ENCODE measurements around the gene TALDO1.

DNA sequence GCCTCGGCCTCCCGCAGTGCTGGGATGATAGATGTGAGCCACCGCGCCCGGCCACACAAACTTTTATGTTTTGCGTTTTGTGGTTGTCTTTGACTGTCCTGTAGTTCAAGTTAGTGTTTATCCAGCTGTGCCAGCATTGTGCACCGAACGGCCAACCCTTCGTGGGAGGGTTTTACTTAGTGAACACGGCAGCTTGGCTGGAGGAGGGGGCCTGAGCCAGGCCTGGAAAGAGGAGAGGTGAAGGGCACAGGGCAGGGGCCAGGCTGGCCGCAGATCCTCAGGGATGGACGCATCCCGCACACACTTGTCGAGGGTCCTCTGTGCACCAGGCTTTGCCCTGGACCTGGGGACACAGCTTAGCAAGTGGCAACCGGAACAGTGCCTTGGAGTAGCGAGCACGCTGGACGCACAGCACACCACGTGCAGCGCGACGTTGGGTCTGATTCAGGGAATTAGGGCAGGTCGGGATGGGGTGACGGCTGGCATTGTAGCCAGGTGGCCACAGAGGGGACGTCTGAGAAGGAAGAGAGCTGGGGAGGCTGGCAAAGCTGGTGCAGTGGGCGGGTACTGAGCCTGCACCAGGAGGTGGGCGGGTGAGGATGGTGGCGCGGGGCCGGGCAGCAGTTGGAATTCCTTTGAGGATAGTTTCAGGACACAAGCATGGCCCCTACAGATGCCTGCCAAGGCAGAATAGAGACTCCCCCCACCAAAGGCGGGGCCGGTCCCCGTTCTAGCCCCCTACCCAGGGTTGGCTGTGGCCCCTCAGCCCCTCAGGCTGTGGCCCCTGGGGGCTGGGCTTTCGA, 27.8 kb upstream of the TALDO1 start:
- TF ChIP-seq, protein P1, sequence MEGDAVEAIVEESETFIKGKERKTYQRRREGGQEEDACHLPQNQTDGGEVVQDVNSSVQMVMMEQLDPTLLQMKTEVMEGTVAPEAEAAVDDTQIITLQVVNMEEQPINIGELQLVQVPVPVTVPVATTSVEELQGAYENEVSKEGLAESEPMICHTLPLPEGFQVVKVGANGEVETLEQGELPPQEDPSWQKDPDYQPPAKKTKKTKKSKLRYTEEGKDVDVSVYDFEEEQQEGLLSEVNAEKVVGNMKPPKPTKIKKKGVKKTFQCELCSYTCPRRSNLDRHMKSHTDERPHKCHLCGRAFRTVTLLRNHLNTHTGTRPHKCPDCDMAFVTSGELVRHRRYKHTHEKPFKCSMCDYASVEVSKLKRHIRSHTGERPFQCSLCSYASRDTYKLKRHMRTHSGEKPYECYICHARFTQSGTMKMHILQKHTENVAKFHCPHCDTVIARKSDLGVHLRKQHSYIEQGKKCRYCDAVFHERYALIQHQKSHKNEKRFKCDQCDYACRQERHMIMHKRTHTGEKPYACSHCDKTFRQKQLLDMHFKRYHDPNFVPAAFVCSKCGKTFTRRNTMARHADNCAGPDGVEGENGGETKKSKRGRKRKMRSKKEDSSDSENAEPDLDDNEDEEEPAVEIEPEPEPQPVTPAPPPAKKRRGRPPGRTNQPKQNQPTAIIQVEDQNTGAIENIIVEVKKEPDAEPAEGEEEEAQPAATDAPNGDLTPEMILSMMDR (IDR thresholded peaks at IDR 0.05), result no peak
- no peak for TF ChIP-seq POLR2A (IDR thresholded peaks at IDR 0.05)
